Hepatocyte (in vitro differentiated cells): Measurements from ENCODE around the gene CILP.

ENCODE experiments used
- CTCF ChIP-seq: fragments of 200-600 bp; sonication (generic); IDR thresholded peaks from 2 replicates; pipeline ENCODE4 v1.5.1; 2016; ENCODE audit warnings: antibody characterized with exemption, mild to moderate bottlenecking; ENCODE audit not compliant: poor library complexity
- EZH2 ChIP-seq: fragments of 200-600 bp; sonication (generic); IDR thresholded peaks from 2 replicates; pipeline ENCODE4 v1.6.1; 2016; ENCODE audit warnings: antibody characterized with exemption, mild to moderate bottlenecking, borderline replicate concordance
- EZH2phosphoT487 ChIP-seq: fragments of 200-600 bp; sonication (generic); IDR thresholded peaks from one replicate; pipeline ENCODE4 v1.6.1; 2018; ENCODE audit warnings: antibody characterized with exemption, mild to moderate bottlenecking, low read depth, moderate library complexity; ENCODE audit not compliant: unreplicated experiment, severe bottlenecking

GRCh38 chr15:65246026-65246714, 34.9 kb upstream of the CILP start:
- TF ChIP-seq CTCF, result no peak
- TF ChIP-seq EZH2, result no peak
- no peak for TF ChIP-seq EZH2phosphoT487
